Fibroblast of the aortic adventitia (primary cell): ENCODE results near the gene MED8. TPM values are rescaled to one million over a fixed set of nuclear protein-coding genes. Genes with fewer than 3 reads are reported as not detected.

ENCODE experiments used
- DNase-seq: peaks from one replicate; pipeline ENCODE4 v3.0.0-alpha.2; 2010; ENCODE audit warnings: low read depth
- H3K4me3 ChIP-seq: 2 replicates; pipeline ENCODE4 v1.5.1; 2011; ENCODE audit warnings: low read depth, mild to moderate bottlenecking, control low read depth, low read length, moderate library complexity
- CTCF ChIP-seq: IDR thresholded peaks from 2 replicates; pipeline ENCODE4 v1.5.1; 2011; ENCODE audit warnings: mild to moderate bottlenecking, low read length, control low read depth, inconsistent platforms; ENCODE audit not compliant: insufficient read depth
- total RNA-seq: library from RNA; depleted of rRNA; stranded (reverse); fragments of >200 nt; gene quantifications from 2 replicates; pipeline ENCODE4 v1.2.3, GENCODE V29; 2012; ENCODE audit warnings: low replicate concordance

MED8 gene
- total RNA-seq, 1 donor = 43.1 TPM

- no peak for TF ChIP-seq CTCF
- H3K4me3 ChIP-seq = no peak overlapping the region
- no peak for DNase-seq
Measured at GRCh38 chr1:43386676-43387075, 2.9 kb downstream of the MED8 start.

- H3K4me3 ChIP-seq = no peak overlapping the region
- TF ChIP-seq CTCF = no peak
- DNase-seq = no peak
Measured at GRCh38 chr1:43383449-43383848, 6.2 kb downstream of the MED8 start.

- DNase-seq = peak; percentile 45
Measured at GRCh38 chr1:43382027-43382779, 7.4 kb downstream of the MED8 start.

GRCh38 chr1:43381612-43382011 is 8.0 kb downstream of the MED8 start:
- no peak overlapping the region for H3K4me3 ChIP-seq
- DNase-seq = no peak
- TF ChIP-seq CTCF = no peak

More at GRCh38 chr1:43382027-43382779, 7.4 kb downstream of the MED8 start:
- H3K4me3 ChIP-seq = no peak overlapping the region
- no peak for TF ChIP-seq CTCF

- TF ChIP-seq CTCF = no peak
- no peak overlapping the region for H3K4me3 ChIP-seq
- DNase-seq = no peak
Measured at GRCh38 chr1:43379476-43379875, 10.1 kb downstream of the MED8 start.

- TF ChIP-seq CTCF = no peak
- no peak overlapping the region for H3K4me3 ChIP-seq
- DNase-seq = no peak
Measured at GRCh38 chr1:43377831-43378230, 11.8 kb downstream of the MED8 start.
